ENCODE measurements around the gene COMMD3. TPM values are rescaled to one million over a fixed set of nuclear protein-coding genes. Genes with fewer than 3 reads are reported as not detected.

The COMMD3 gene
- total and polyA plus RNA-seq, 2 donors (not counting 3 experiments of a cell fraction or from before 2014, with no cell fraction given), result 22.5 to 48.9 TPM

GRCh38 chr10:22319980-22320558 lies 3.9 kb downstream of the COMMD3 start:
- peak overlapping the region; percentile 51 to 96 (median 67) for H3K4me3 ChIP-seq (replicated peaks in 1 of 3; ENCODE audit: insufficient read depth in 1 of 3, low read depth in 1 of 3, low read length in 3 of 3)
- H3K79me2 ChIP-seq (ENCODE audit: control insufficient read depth, insufficient read depth, low read length), result no peaks in the 10 kb centered on the region
- ChIA-PET POLR2A (no interaction called here), CTCF (interaction anchor here (0.6 to 1.3 kb wide), 2 partner anchors 309 to 662 kb away, joined by 3 read pairs; no protein-coding TSS in a partner anchor)
- BruUV-seq (replicated peaks), result no TSS peak
- DNase-seq (ENCODE audit: low read depth, low spot score) (peak; percentile 47), FAIRE-seq (no peak)
- H3K9me1 ChIP-seq (replicated peaks; ENCODE audit: control insufficient read depth, extremely low read depth, insufficient read depth, low read length), result no peaks in the 10 kb centered on the region
- H3K36me3 ChIP-seq (ENCODE audit: control insufficient read depth in 2 of 2, extremely low read depth in 1 of 2, insufficient read depth in 2 of 2, low read length in 2 of 2), result no peaks in the 10 kb centered on the region
- no peak overlapping the region for H3K9ac ChIP-seq (replicated peaks; ENCODE audit: extremely low read depth, insufficient read depth, low read length)
- TF ChIP-seq FOS (IDR thresholded peaks at IDR 0.05; ENCODE audit: borderline replicate concordance, insufficient read depth, low read length) (no peak), JUN (IDR thresholded peaks at IDR 0.05; ENCODE audit: borderline replicate concordance, insufficient read depth, insufficient read length, low read depth) (no peak), POLR2A (IDR thresholded peaks at IDR 0.05; ENCODE audit: low read depth, low read length) (no peak), GATA2 (IDR thresholded peaks at IDR 0.05; ENCODE audit: insufficient read depth, insufficient read length, low read depth, low read length) (no peak), POLR2AphosphoS5 (IDR thresholded peaks at IDR 0.05; ENCODE audit: insufficient read depth, low read depth, low read length) (no peak), EZH2 (IDR thresholded peaks at IDR 0.05; ENCODE audit: borderline replicate concordance, low read depth, low read length, severe bottlenecking) (no peak), CTCF (IDR thresholded peaks at IDR 0.05; ENCODE audit: extremely low read depth in 1 of 2, insufficient read depth in 1 of 2, low read depth in 1 of 2, low read length in 2 of 2) (no peak)
- dilution Hi-C loops (cut with MboI; ENCODE audit: extremely low pct_ligation_motif_present, low sequenced_read_pairs), result no loop called here
- H3K27me3 ChIP-seq (ENCODE audit: control insufficient read depth in 2 of 2, insufficient read depth in 2 of 2, low read length in 2 of 2), result peaks cover 23 to 32% of the 10 kb centered on the region in 2 experiments
- H3K4me2 ChIP-seq (ENCODE audit: insufficient read depth, low read length), result peak overlapping the region; percentile 71
- H3K4me1 ChIP-seq (ENCODE audit: control insufficient read depth, extremely low read depth, insufficient read depth, low read length), result peaks cover 27% of the 10 kb centered on the region
- H2AFZ ChIP-seq (ENCODE audit: low read depth, low read length), result peak overlapping the region; percentile 60
- intact Hi-C loops (cut with micrococcal nuclease), result loop anchor here (1.0 to 10.0 kb wide), 6 partner anchors 91 to 823 kb away; partner anchors contain the start of genes MSRB2, PIP4K2A and SKIDA1
- H4K20me1 ChIP-seq (replicated peaks; ENCODE audit: control insufficient read depth, extremely low read depth, insufficient read depth, low read length), result peaks cover 10% of the 10 kb centered on the region
- H3K9me3 ChIP-seq (replicated peaks; ENCODE audit: control insufficient read depth, insufficient read depth, low read length), result no peaks in the 10 kb centered on the region
- no peak overlapping the region for H3K27ac ChIP-seq (ENCODE audit: insufficient read depth, low read depth, low read length)

All from endothelial cell of umbilical vein (primary cell).